Memory B cell (primary cell): ENCODE measurements around the gene TF.

Experiments used
- ATAC-seq: fragments of 150-1000 bp; cut with Tn5 transposase; 2 replicates; pipeline ENCODE4 v1.10.0; 2021; ENCODE audit warnings: low read depth, mild to moderate bottlenecking, moderate library complexity
- DNase-seq, 2 donors: peaks; one replicate each; pipeline ENCODE4 v3.0.0; 2022; ENCODE audit warnings: low spot score in 2 of 2
- H3K27ac Mint-ChIP-seq: one replicate; pipeline ENCODE4 v1.8.0; 2022; ENCODE audit warnings: mild to moderate bottlenecking, moderate library complexity, mixed read lengths
- H3K27me3 Mint-ChIP-seq: one replicate; pipeline ENCODE4 v1.8.0; 2022; ENCODE audit warnings: mixed read lengths
- H3K36me3 Mint-ChIP-seq: one replicate; pipeline ENCODE4 v1.8.0; 2022; ENCODE audit warnings: mild to moderate bottlenecking, mixed read lengths
- H3K4me1 Mint-ChIP-seq: one replicate; pipeline ENCODE4 v1.8.0; 2022; ENCODE audit warnings: mixed read lengths
- H3K4me3 Mint-ChIP-seq: one replicate; pipeline ENCODE4 v1.8.0; 2022; ENCODE audit warnings: mild to moderate bottlenecking, moderate library complexity, mixed read lengths
- H3K9me3 Mint-ChIP-seq: one replicate; pipeline ENCODE4 v1.8.0; 2022; ENCODE audit warnings: mixed read lengths

The TF gene

GRCh38 chr3:133824961-133825485 is 78.8 kb downstream of the TF start:
- Mint-ChIP-seq H3K27ac (no peak overlapping the region), H3K27me3 (no peaks in the 10 kb centered on the region), H3K9me3 (no peaks in the 10 kb centered on the region), H3K4me3 (no peak overlapping the region), H3K4me1 (peaks cover 3% of the 10 kb centered on the region), H3K36me3 (peaks cover 34% of the 10 kb centered on the region)
- DNase-seq: no peak
- no peak for ATAC-seq

- H3K36me3 Mint-ChIP-seq: peaks cover 25% of the 10 kb centered on the region
- DNase-seq: no peak
- H3K9me3 Mint-ChIP-seq: no peaks in the 10 kb centered on the region
- no peak overlapping the region for H3K27ac Mint-ChIP-seq
- no peak overlapping the region for H3K4me3 Mint-ChIP-seq
- peaks cover 3% of the 10 kb centered on the region for H3K27me3 Mint-ChIP-seq
- ATAC-seq: no peak
- H3K4me1 Mint-ChIP-seq: peaks cover 3% of the 10 kb centered on the region
These were observed 80.0 kb downstream of the TF start for GRCh38 chr3:133825969-133826727.

- Mint-ChIP-seq H3K4me3 (no peak overlapping the region), H3K27ac (no peak overlapping the region), H3K4me1 (peaks cover 3% of the 10 kb centered on the region), H3K36me3 (peaks cover 21% of the 10 kb centered on the region), H3K9me3 (no peaks in the 10 kb centered on the region), H3K27me3 (peaks cover 3% of the 10 kb centered on the region)
- ATAC-seq (no peak), DNase-seq (no peak)
These were observed 80.9 kb downstream of the TF start for GRCh38 chr3:133827136-133827535.

- Mint-ChIP-seq H3K36me3 (peaks cover 16% of the 10 kb centered on the region), H3K27me3 (peaks cover 3% of the 10 kb centered on the region), H3K4me3 (no peak overlapping the region), H3K4me1 (peaks cover 3% of the 10 kb centered on the region), H3K27ac (no peak overlapping the region), H3K9me3 (no peaks in the 10 kb centered on the region)
- no peak for DNase-seq
- ATAC-seq: no peak
These were observed 81.5 kb downstream of the TF start for GRCh38 chr3:133827684-133828083.

GRCh38 chr3:133828576-133829309 is 82.5 kb downstream of the TF start:
- no peak for DNase-seq
- H3K9me3 Mint-ChIP-seq: no peaks in the 10 kb centered on the region
- no peak overlapping the region for H3K4me3 Mint-ChIP-seq
- peaks cover 3% of the 10 kb centered on the region for H3K4me1 Mint-ChIP-seq
- H3K36me3 Mint-ChIP-seq: peaks cover 10% of the 10 kb centered on the region
- ATAC-seq: no peak
- peaks cover 3% of the 10 kb centered on the region for H3K27me3 Mint-ChIP-seq
- H3K27ac Mint-ChIP-seq: no peak overlapping the region

- Mint-ChIP-seq H3K27ac (no peak overlapping the region), H3K27me3 (peaks cover 3% of the 10 kb centered on the region), H3K4me1 (peaks cover 3% of the 10 kb centered on the region), H3K9me3 (no peaks in the 10 kb centered on the region), H3K36me3 (peaks cover 9% of the 10 kb centered on the region), H3K4me3 (no peak overlapping the region)
- DNase-seq (no peak), ATAC-seq (no peak)
These were observed 83.1 kb downstream of the TF start for GRCh38 chr3:133829310-133829707.

GRCh38 chr3:133830071-133830470 is 83.9 kb downstream of the TF start:
- no peaks in the 10 kb centered on the region for H3K9me3 Mint-ChIP-seq
- H3K27ac Mint-ChIP-seq: no peak overlapping the region
- no peak for ATAC-seq
- peaks cover 2% of the 10 kb centered on the region for H3K4me1 Mint-ChIP-seq
- H3K4me3 Mint-ChIP-seq: no peak overlapping the region
- H3K27me3 Mint-ChIP-seq: peaks cover 5% of the 10 kb centered on the region
- peaks cover 6% of the 10 kb centered on the region for H3K36me3 Mint-ChIP-seq
- no peak for DNase-seq

- Mint-ChIP-seq H3K27ac (no peak overlapping the region), H3K4me1 (no peaks in the 10 kb centered on the region), H3K4me3 (no peak overlapping the region), H3K36me3 (no peaks in the 10 kb centered on the region), H3K9me3 (no peaks in the 10 kb centered on the region), H3K27me3 (peaks cover 9% of the 10 kb centered on the region)
- ATAC-seq (no peak), DNase-seq (no peak)
These were observed 86.0 kb downstream of the TF start for GRCh38 chr3:133831966-133832801.

GRCh38 chr3:133832802-133833144 is 86.6 kb downstream of the TF start:
- Mint-ChIP-seq H3K27me3 (peaks cover 9% of the 10 kb centered on the region), H3K4me1 (no peaks in the 10 kb centered on the region), H3K27ac (no peak overlapping the region), H3K36me3 (no peaks in the 10 kb centered on the region), H3K4me3 (no peak overlapping the region), H3K9me3 (no peaks in the 10 kb centered on the region)
- ATAC-seq (no peak), DNase-seq (no peak)

- Mint-ChIP-seq H3K36me3 (no peaks in the 10 kb centered on the region), H3K4me1 (no peaks in the 10 kb centered on the region), H3K27me3 (peaks cover 9% of the 10 kb centered on the region), H3K27ac (no peak overlapping the region), H3K9me3 (no peaks in the 10 kb centered on the region), H3K4me3 (no peak overlapping the region)
- no peak for ATAC-seq
- no peak for DNase-seq
These were observed 87.1 kb downstream of the TF start for GRCh38 chr3:133833267-133833666.

- H3K36me3 Mint-ChIP-seq: no peaks in the 10 kb centered on the region
- H3K4me3 Mint-ChIP-seq: no peak overlapping the region
- H3K27ac Mint-ChIP-seq: no peak overlapping the region
- DNase-seq: no peak
- no peak for ATAC-seq
- H3K27me3 Mint-ChIP-seq: peaks cover 9% of the 10 kb centered on the region
- no peaks in the 10 kb centered on the region for H3K9me3 Mint-ChIP-seq
- no peaks in the 10 kb centered on the region for H3K4me1 Mint-ChIP-seq
These were observed 87.9 kb downstream of the TF start for GRCh38 chr3:133833880-133834620.

- H3K9me3 Mint-ChIP-seq: no peaks in the 10 kb centered on the region
- no peak for DNase-seq
- H3K27me3 Mint-ChIP-seq: peaks cover 10% of the 10 kb centered on the region
- H3K27ac Mint-ChIP-seq: no peak overlapping the region
- H3K4me1 Mint-ChIP-seq: no peaks in the 10 kb centered on the region
- no peak overlapping the region for H3K4me3 Mint-ChIP-seq
- no peaks in the 10 kb centered on the region for H3K36me3 Mint-ChIP-seq
- no peak for ATAC-seq
These were observed 88.6 kb downstream of the TF start for GRCh38 chr3:133834621-133835417.

GRCh38 chr3:133835418-133835743 is 89.2 kb downstream of the TF start:
- peaks cover 11% of the 10 kb centered on the region for H3K27me3 Mint-ChIP-seq
- no peaks in the 10 kb centered on the region for H3K9me3 Mint-ChIP-seq
- H3K4me3 Mint-ChIP-seq: no peak overlapping the region
- no peaks in the 10 kb centered on the region for H3K4me1 Mint-ChIP-seq
- no peak overlapping the region for H3K27ac Mint-ChIP-seq
- DNase-seq: no peak
- no peaks in the 10 kb centered on the region for H3K36me3 Mint-ChIP-seq
- no peak for ATAC-seq
